Neural progenitor cell (in vitro differentiated cells): ENCODE data around the gene LRRC8B. TPM values are rescaled to one million over a fixed set of nuclear protein-coding genes. Genes with fewer than 3 reads are reported as not detected.
A peak's percentile ranks its signal among the peaks of the same experiment; 100 is the strongest.

Experiments
- DNase-seq: peaks from one replicate; pipeline ENCODE4 v3.0.0-alpha.2; 2016; ENCODE audit warnings: low spot score
- H2AFZ ChIP-seq: fragments of 200-600 bp; sonication (generic); replicated peaks from 2 replicates; pipeline ENCODE4 v1.6.1; 2016; ENCODE audit warnings: antibody characterized with exemption
- H3F3A ChIP-seq: fragments of 200-600 bp; sonication (generic); 2 replicates; pipeline ENCODE4 v1.6.1; 2016; ENCODE audit warnings: antibody characterized with exemption, low read depth
- H3K27ac ChIP-seq: fragments of 200-600 bp; sonication (generic); 2 replicates; pipeline ENCODE4 v1.5.1; 2016; ENCODE audit warnings: mild to moderate bottlenecking
- H3K27me3 ChIP-seq: fragments of 200-600 bp; sonication (generic); 2 replicates; pipeline ENCODE4 v1.6.1; 2016; ENCODE audit warnings: mild to moderate bottlenecking, moderate library complexity
- H3K36me3 ChIP-seq: fragments of 200-600 bp; sonication (generic); 2 replicates; pipeline ENCODE4 v1.5.1; 2016
- H3K4me1 ChIP-seq: fragments of 200-600 bp; sonication (generic); 2 replicates; pipeline ENCODE4 v1.6.1; 2016; ENCODE audit warnings: mixed run types
- H3K4me2 ChIP-seq: fragments of 200-600 bp; sonication (generic); 2 replicates; pipeline ENCODE4 v1.6.1; 2016
- H3K4me3 ChIP-seq: fragments of 200-600 bp; sonication (generic); 2 replicates; pipeline ENCODE4 v1.5.1; 2016
- H3K79me2 ChIP-seq: fragments of 200-600 bp; sonication (generic); 2 replicates; pipeline ENCODE4 v1.6.1; 2016; ENCODE audit warnings: low read depth
- H3K9ac ChIP-seq: fragments of 200-600 bp; sonication (generic); 2 replicates; pipeline ENCODE4 v1.6.1; 2016
- H3K9me3 ChIP-seq: fragments of 200-600 bp; sonication (generic); 2 replicates; pipeline ENCODE4 v1.5.1; 2016; ENCODE audit warnings: low read depth
- H4K20me1 ChIP-seq: fragments of 200-600 bp; sonication (generic); 2 replicates; pipeline ENCODE4 v1.6.1; 2016; ENCODE audit warnings: low read depth
- H3K27ac Mint-ChIP-seq: 3 replicates; pipeline ENCODE4 v1.8.0; 2021; ENCODE audit warnings: mixed read lengths
- H3K27me3 Mint-ChIP-seq: 2 replicates; pipeline ENCODE4 v1.8.0; 2022; ENCODE audit warnings: low read depth, mild to moderate bottlenecking, inconsistent platforms, moderate library complexity, mixed read lengths; ENCODE audit not compliant: insufficient read depth
- H3K36me3 Mint-ChIP-seq: 3 replicates; pipeline ENCODE4 v1.8.0; 2021; ENCODE audit warnings: mixed read lengths
- H3K4me1 Mint-ChIP-seq: 3 replicates; pipeline ENCODE4 v1.8.0; 2021; ENCODE audit warnings: mixed read lengths
- H3K4me3 Mint-ChIP-seq: 3 replicates; pipeline ENCODE4 v1.8.0; 2021; ENCODE audit warnings: mild to moderate bottlenecking, moderate library complexity, mixed read lengths
- H3K9me3 Mint-ChIP-seq: 3 replicates; pipeline ENCODE4 v1.8.0; 2020; ENCODE audit warnings: mixed read lengths
- EZH2 ChIP-seq: fragments of 200-600 bp; sonication (generic); IDR thresholded peaks from 2 replicates; pipeline ENCODE4 v1.6.1; 2017; ENCODE audit warnings: antibody characterized with exemption, mild to moderate bottlenecking, moderate library complexity
- EZH2phosphoT487 ChIP-seq: fragments of 200-600 bp; sonication (generic); IDR thresholded peaks from 2 replicates; pipeline ENCODE4 v1.6.1; 2017; ENCODE audit warnings: antibody characterized with exemption
- total RNA-seq: library from RNA; depleted of rRNA; stranded (reverse); fragments of >200 nt; gene quantifications from 2 replicates; pipeline ENCODE4 v1.2.3, GENCODE V29; 2015; ENCODE audit warnings: low replicate concordance
- TF ChIP-seq, protein P1 (sequence below): fragments of 200-600 bp; sonication (generic); IDR thresholded peaks from 2 replicates; pipeline ENCODE4 v1.5.1; 2017; ENCODE audit warnings: antibody characterized with exemption, mild to moderate bottlenecking

LRRC8B gene
- total RNA-seq, 1 donor from 2014 or later, result 37.3 TPM

GRCh38 chr1:89616844-89617627 is 92.4 kb downstream of the LRRC8B start:
- no peak overlapping the region for H3K27ac ChIP-seq
- H3F3A ChIP-seq, result no peaks in the 10 kb centered on the region
- H3K4me3 Mint-ChIP-seq, result no peak overlapping the region
- H3K4me1 Mint-ChIP-seq, result no peaks in the 10 kb centered on the region
- H3K4me1 ChIP-seq, result no peaks in the 10 kb centered on the region
- H3K9ac ChIP-seq, result no peak overlapping the region
- H3K4me2 ChIP-seq, result no peak overlapping the region
- TF ChIP-seq, protein P1, sequence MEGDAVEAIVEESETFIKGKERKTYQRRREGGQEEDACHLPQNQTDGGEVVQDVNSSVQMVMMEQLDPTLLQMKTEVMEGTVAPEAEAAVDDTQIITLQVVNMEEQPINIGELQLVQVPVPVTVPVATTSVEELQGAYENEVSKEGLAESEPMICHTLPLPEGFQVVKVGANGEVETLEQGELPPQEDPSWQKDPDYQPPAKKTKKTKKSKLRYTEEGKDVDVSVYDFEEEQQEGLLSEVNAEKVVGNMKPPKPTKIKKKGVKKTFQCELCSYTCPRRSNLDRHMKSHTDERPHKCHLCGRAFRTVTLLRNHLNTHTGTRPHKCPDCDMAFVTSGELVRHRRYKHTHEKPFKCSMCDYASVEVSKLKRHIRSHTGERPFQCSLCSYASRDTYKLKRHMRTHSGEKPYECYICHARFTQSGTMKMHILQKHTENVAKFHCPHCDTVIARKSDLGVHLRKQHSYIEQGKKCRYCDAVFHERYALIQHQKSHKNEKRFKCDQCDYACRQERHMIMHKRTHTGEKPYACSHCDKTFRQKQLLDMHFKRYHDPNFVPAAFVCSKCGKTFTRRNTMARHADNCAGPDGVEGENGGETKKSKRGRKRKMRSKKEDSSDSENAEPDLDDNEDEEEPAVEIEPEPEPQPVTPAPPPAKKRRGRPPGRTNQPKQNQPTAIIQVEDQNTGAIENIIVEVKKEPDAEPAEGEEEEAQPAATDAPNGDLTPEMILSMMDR, result no peak
- no peak for TF ChIP-seq EZH2
- H3K27me3 Mint-ChIP-seq, result no peaks in the 10 kb centered on the region
- no peaks in the 10 kb centered on the region for H3K79me2 ChIP-seq
- H2AFZ ChIP-seq, result no peak overlapping the region
- H4K20me1 ChIP-seq, result no peaks in the 10 kb centered on the region
- H3K4me3 ChIP-seq, result no peak overlapping the region
- peaks cover 6% of the 10 kb centered on the region for H3K9me3 ChIP-seq
- H3K27ac Mint-ChIP-seq, result no peak overlapping the region
- no peaks in the 10 kb centered on the region for H3K36me3 ChIP-seq
- no peaks in the 10 kb centered on the region for H3K27me3 ChIP-seq
- peaks cover 7% of the 10 kb centered on the region for H3K9me3 Mint-ChIP-seq
- no peaks in the 10 kb centered on the region for H3K36me3 Mint-ChIP-seq
- no peak for DNase-seq

GRCh38 chr1:89620664-89621063 is 96.0 kb downstream of the LRRC8B start:
- no peak overlapping the region for H3K4me3 ChIP-seq
- H3K27me3 Mint-ChIP-seq, result no peaks in the 10 kb centered on the region
- no peaks in the 10 kb centered on the region for H4K20me1 ChIP-seq
- TF ChIP-seq, protein P1, result no peak
- no peak for TF ChIP-seq EZH2phosphoT487
- no peak for TF ChIP-seq EZH2
- H3K4me2 ChIP-seq, result no peak overlapping the region
- peaks cover 7% of the 10 kb centered on the region for H3K9me3 Mint-ChIP-seq
- H3K79me2 ChIP-seq, result no peaks in the 10 kb centered on the region
- no peak overlapping the region for H3K27ac Mint-ChIP-seq
- DNase-seq, result no peak
- H3K9ac ChIP-seq, result no peak overlapping the region
- no peaks in the 10 kb centered on the region for H3K36me3 ChIP-seq
- no peak overlapping the region for H2AFZ ChIP-seq
- no peaks in the 10 kb centered on the region for H3K27me3 ChIP-seq
- H3K4me1 Mint-ChIP-seq, result no peaks in the 10 kb centered on the region
- no peaks in the 10 kb centered on the region for H3K4me1 ChIP-seq
- peaks cover 6% of the 10 kb centered on the region for H3K9me3 ChIP-seq
- H3K36me3 Mint-ChIP-seq, result no peaks in the 10 kb centered on the region
- no peak overlapping the region for H3K4me3 Mint-ChIP-seq
- H3K27ac ChIP-seq, result no peak overlapping the region
- no peaks in the 10 kb centered on the region for H3F3A ChIP-seq

- Mint-ChIP-seq H3K36me3 (no peaks in the 10 kb centered on the region), H3K27ac (no peak overlapping the region), H3K4me3 (no peak overlapping the region), H3K27me3 (no peaks in the 10 kb centered on the region), H3K4me1 (no peaks in the 10 kb centered on the region), H3K9me3 (peaks cover under 1% of the 10 kb centered on the region)
- H4K20me1 ChIP-seq, result no peaks in the 10 kb centered on the region
- H2AFZ ChIP-seq, result no peak overlapping the region
- DNase-seq, result no peak
- no peaks in the 10 kb centered on the region for H3F3A ChIP-seq
- H3K9me3 ChIP-seq, result peaks cover 1% of the 10 kb centered on the region
- no peaks in the 10 kb centered on the region for H3K36me3 ChIP-seq
- H3K79me2 ChIP-seq, result no peaks in the 10 kb centered on the region
- TF ChIP-seq, protein P1, result peak; percentile 18
- no peak for TF ChIP-seq EZH2
- no peaks in the 10 kb centered on the region for H3K4me1 ChIP-seq
- no peaks in the 10 kb centered on the region for H3K27me3 ChIP-seq
- no peak overlapping the region for H3K4me2 ChIP-seq
- no peak overlapping the region for H3K27ac ChIP-seq
- no peak overlapping the region for H3K4me3 ChIP-seq
- no peak overlapping the region for H3K9ac ChIP-seq
These were observed 98.3 kb downstream of the LRRC8B start for GRCh38 chr1:89622895-89623294.
